A673 (cell line): ENCODE measurements around the gene SHC4.
"Not testable (repeated sequence)": the region's sequence is repeated elsewhere in the genome, so short reads cannot be mapped to it uniquely, and the experiment has no call there.

ENCODE experiments used
- CTCF ChIP-seq: fragments of 300-800, 200-600 bp; sonication (generic); conservative IDR thresholded peaks from 2 replicates; pipeline ENCODE4 v1.5.1; 2017; ENCODE audit warnings: low read depth, mild to moderate bottlenecking, antibody characterized with exemption, low read length, moderate library complexity, mixed read lengths
- EZH2 ChIP-seq: fragments of 200-600 bp; sonication (generic); IDR thresholded peaks from 2 replicates; pipeline ENCODE4 v1.6.1; 2017; ENCODE audit warnings: borderline replicate concordance, low read depth, mild to moderate bottlenecking, mixed read lengths, antibody characterized with exemption, low read length; ENCODE audit not compliant: poor library complexity, severe bottlenecking

DNA sequence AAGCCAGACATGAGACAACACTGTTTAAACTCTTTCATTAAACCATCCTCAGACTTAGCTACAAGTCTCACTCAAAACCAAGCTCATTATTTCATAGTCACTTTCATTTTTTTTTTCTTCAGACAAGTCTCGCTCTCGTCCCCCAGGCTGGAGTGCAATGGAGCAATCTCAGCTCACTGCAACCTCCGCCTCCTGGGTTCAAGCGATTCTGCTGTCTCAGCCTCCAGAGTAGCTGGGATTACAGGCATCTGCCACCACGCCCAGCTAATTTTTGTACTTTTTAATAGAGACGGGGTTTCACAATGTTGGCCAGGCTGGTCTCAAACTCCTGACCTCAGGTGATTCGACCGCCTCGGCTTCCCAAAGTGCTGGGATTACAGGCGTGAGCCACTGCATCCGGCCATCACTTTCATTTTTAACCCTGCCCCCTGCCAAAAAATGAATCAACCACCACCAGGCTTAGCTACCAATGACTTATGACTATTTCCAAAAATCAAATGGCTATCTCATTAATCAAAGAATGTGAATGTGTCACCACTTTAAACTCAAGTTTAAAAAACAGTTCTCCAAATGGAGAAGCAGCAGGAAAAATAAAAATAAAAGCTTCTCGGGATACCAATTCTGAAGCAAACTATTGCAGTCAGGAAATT is 173.1 kb downstream of the SHC4 start:
- not testable (repeated sequence) for TF ChIP-seq CTCF, EZH2
